NOMO-1 treated with dmso at 0.1 percent for 144 hours (cell line): Measurements from ENCODE around the gene CYP3A7.
"Not testable (repeated sequence)": the region's sequence is repeated elsewhere in the genome, so short reads cannot be mapped to it uniquely, and the experiment has no call there.

Experiments
- DNase-seq: peaks from one replicate; lab custom pipeline; 2025; ENCODE audit not compliant: unreplicated experiment; lab: John Stamatoyannopoulos, UW

Gene CYP3A7

GRCh38 chr7:99734987-99735386 is at the start of gene CYP3A7:
Gene CYP3A7, minus strand, starts transcription at chr7:99735196. Its CDS starts 103 bp downstream, at chr7:99735093.
- no peak for DNase-seq

- DNase-seq: no peak
Measured at GRCh38 chr7:99784007-99784406, 49.0 kb upstream of the CYP3A7 start, which contains the start of gene CYP3A4. Gene CYP3A4, minus strand, starts transcription at chr7:99784184. Its CDS starts 103 bp downstream, at chr7:99784081.

- no peak for DNase-seq
Measured at GRCh38 chr7:99782012-99782953, 47.3 kb upstream of the CYP3A7 start.

- DNase-seq: no peak
Measured at GRCh38 chr7:99780588-99780987, 45.6 kb upstream of the CYP3A7 start.

- no peak for DNase-seq
Measured at GRCh38 chr7:99779949-99780348, 45.0 kb upstream of the CYP3A7 start.

- no peak for DNase-seq
Measured at GRCh38 chr7:99778880-99779279, 43.9 kb upstream of the CYP3A7 start.

GRCh38 chr7:99773395-99773794 is 38.4 kb upstream of the CYP3A7 start:
- not testable (repeated sequence) for DNase-seq

GRCh38 chr7:99772565-99772964 is 37.6 kb upstream of the CYP3A7 start:
- DNase-seq: no peak

GRCh38 chr7:99769494-99769893 is 34.5 kb upstream of the CYP3A7 start:
- not testable (repeated sequence) for DNase-seq

- DNase-seq: no peak
Measured at GRCh38 chr7:99768471-99768870, 33.5 kb upstream of the CYP3A7 start.

- no peak for DNase-seq
Measured at GRCh38 chr7:99767662-99768061, 32.7 kb upstream of the CYP3A7 start.

GRCh38 chr7:99766484-99767099 is 31.6 kb upstream of the CYP3A7 start:
- DNase-seq: no peak

GRCh38 chr7:99764478-99764877 is 29.5 kb upstream of the CYP3A7 start:
- DNase-seq: no peak

GRCh38 chr7:99762680-99763327 is 27.8 kb upstream of the CYP3A7 start:
- no peak for DNase-seq

GRCh38 chr7:99755085-99755484 is 20.1 kb upstream of the CYP3A7 start:
- no peak for DNase-seq

GRCh38 chr7:99752356-99752755 is 17.4 kb upstream of the CYP3A7 start:
- no peak for DNase-seq

GRCh38 chr7:99751322-99752052 is 16.5 kb upstream of the CYP3A7 start:
- DNase-seq: not testable (repeated sequence)

GRCh38 chr7:99748846-99749579 is 14.0 kb upstream of the CYP3A7 start:
- no peak for DNase-seq

GRCh38 chr7:99746915-99747314 is 11.9 kb upstream of the CYP3A7 start:
- DNase-seq: not testable (repeated sequence)

GRCh38 chr7:99745395-99745794 is 10.4 kb upstream of the CYP3A7 start:
- DNase-seq: not testable (repeated sequence)
